SK-N-SH treated with all-trans-retinoic acid at 6 μM for 48 hours (cell line): Measurements from ENCODE around the gene KPNA6.

Source experiments
- ATAC-seq: fragments of 200-7000 bp; cut with Tn5 transposase; 3 replicates; pipeline ENCODE4 v1.9.1; 2020; ENCODE audit warnings: mild to moderate bottlenecking, moderate library complexity
- ARNTL ChIP-seq: fragments of 450-650 bp; formaldehyde crosslinking; IDR thresholded peaks from 2 replicates; pipeline ENCODE4 v1.5.0; 2020; ENCODE audit warnings: low read depth, mild to moderate bottlenecking, moderate library complexity, borderline replicate concordance
- BACH2 ChIP-seq: fragments of 250-450 bp; sonication (Bioruptor Pico); IDR thresholded peaks from 2 replicates; pipeline ENCODE4 v1.9.0; 2021; ENCODE audit warnings: mild to moderate bottlenecking, borderline replicate concordance
- CREB5 ChIP-seq: fragments of 250-450 bp; sonication (Bioruptor Pico); IDR thresholded peaks from 2 replicates; pipeline ENCODE4 v1.5.1; 2020; ENCODE audit warnings: low read depth, mild to moderate bottlenecking, moderate library complexity
- CSDC2 ChIP-seq: fragments of 250-450 bp; sonication (Bioruptor Pico); IDR thresholded peaks from 2 replicates; pipeline ENCODE4 v1.5.0; 2020; ENCODE audit warnings: mild to moderate bottlenecking, moderate library complexity
- CSRNP3 ChIP-seq: fragments of 250-450 bp; sonication (Bioruptor Pico); IDR thresholded peaks from 2 replicates; pipeline ENCODE4 v1.5.1; 2021; ENCODE audit warnings: mild to moderate bottlenecking, moderate library complexity
- ISL1 ChIP-seq: fragments of 250-450 bp; sonication (Bioruptor Pico); IDR thresholded peaks from 2 replicates; pipeline ENCODE4 v2.1.2; 2022; ENCODE audit warnings: mild to moderate bottlenecking, moderate library complexity
- OSR1 ChIP-seq: fragments of 250-450 bp; sonication (Bioruptor Pico); IDR thresholded peaks from 2 replicates; pipeline ENCODE4 v1.8.0; 2022; ENCODE audit warnings: moderate library complexity, mild to moderate bottlenecking, inconsistent platforms
- PATZ1 ChIP-seq: fragments of 250-450 bp; sonication (Bioruptor Pico); IDR thresholded peaks from 2 replicates; pipeline ENCODE4 v1.8.0; 2020; ENCODE audit warnings: mild to moderate bottlenecking, moderate library complexity, borderline replicate concordance
- PPARA ChIP-seq: fragments of 250-450 bp; sonication (Bioruptor Pico); IDR thresholded peaks from 2 replicates; pipeline ENCODE4 v1.5.0; 2020; ENCODE audit warnings: mild to moderate bottlenecking, borderline replicate concordance
- RARB ChIP-seq: fragments of 250-450 bp; sonication (Bioruptor Pico); IDR thresholded peaks from 2 replicates; pipeline ENCODE4 v1.8.0; 2021; ENCODE audit warnings: mild to moderate bottlenecking, moderate library complexity
- SNAI2 ChIP-seq: fragments of 250-450 bp; sonication (Bioruptor Pico); IDR thresholded peaks from 2 replicates; pipeline ENCODE4 v1.5.0; 2020; ENCODE audit warnings: mild to moderate bottlenecking, moderate library complexity
- TCF4 ChIP-seq: fragments of 250-450 bp; sonication (Bioruptor Pico); IDR thresholded peaks from 2 replicates; pipeline ENCODE4 v1.8.0; 2021; ENCODE audit warnings: mild to moderate bottlenecking, moderate library complexity, borderline replicate concordance
- TOX ChIP-seq: fragments of 250-450 bp; sonication (Bioruptor Pico); IDR thresholded peaks from 2 replicates; pipeline ENCODE4 v1.8.0; 2021; ENCODE audit warnings: mild to moderate bottlenecking, moderate library complexity, borderline replicate concordance
- TSHZ2 ChIP-seq: fragments of 250-450 bp; sonication (Bioruptor Pico); IDR thresholded peaks from 2 replicates; pipeline ENCODE4 v1.5.0; 2020; ENCODE audit warnings: mild to moderate bottlenecking, moderate library complexity
- ZC3H10 ChIP-seq: fragments of 250-450 bp; sonication (Bioruptor Pico); IDR thresholded peaks from 2 replicates; pipeline ENCODE4 v1.5.1; 2021; ENCODE audit warnings: mild to moderate bottlenecking, moderate library complexity
- ZFP3 ChIP-seq: fragments of 250-450 bp; sonication (Bioruptor Pico); IDR thresholded peaks from 2 replicates; pipeline ENCODE4 v1.5.0; 2020; ENCODE audit warnings: mild to moderate bottlenecking, moderate library complexity
- ZFP30 ChIP-seq: fragments of 450-650 bp; formaldehyde crosslinking; IDR thresholded peaks from 2 replicates; pipeline ENCODE4 v1.5.0; 2022; ENCODE audit warnings: mild to moderate bottlenecking, moderate library complexity
- ZNF565 ChIP-seq: fragments of 450-650 bp; formaldehyde crosslinking; conservative IDR thresholded peaks from 2 replicates; pipeline ENCODE4 v1.5.0; 2020; ENCODE audit warnings: low read depth, mild to moderate bottlenecking, moderate library complexity
- ZNF70 ChIP-seq: fragments of 450-650 bp; formaldehyde crosslinking; IDR thresholded peaks from 2 replicates; pipeline ENCODE4 v1.5.0; 2020; ENCODE audit warnings: mild to moderate bottlenecking, moderate library complexity
- TF ChIP-seq, protein P1 (sequence below): fragments of 250-450 bp; sonication (Bioruptor Pico); IDR thresholded peaks from 2 replicates; pipeline ENCODE4 v1.8.0; 2021; ENCODE audit warnings: low read depth, mild to moderate bottlenecking, moderate library complexity, borderline replicate concordance

The KPNA6 gene

DNA sequence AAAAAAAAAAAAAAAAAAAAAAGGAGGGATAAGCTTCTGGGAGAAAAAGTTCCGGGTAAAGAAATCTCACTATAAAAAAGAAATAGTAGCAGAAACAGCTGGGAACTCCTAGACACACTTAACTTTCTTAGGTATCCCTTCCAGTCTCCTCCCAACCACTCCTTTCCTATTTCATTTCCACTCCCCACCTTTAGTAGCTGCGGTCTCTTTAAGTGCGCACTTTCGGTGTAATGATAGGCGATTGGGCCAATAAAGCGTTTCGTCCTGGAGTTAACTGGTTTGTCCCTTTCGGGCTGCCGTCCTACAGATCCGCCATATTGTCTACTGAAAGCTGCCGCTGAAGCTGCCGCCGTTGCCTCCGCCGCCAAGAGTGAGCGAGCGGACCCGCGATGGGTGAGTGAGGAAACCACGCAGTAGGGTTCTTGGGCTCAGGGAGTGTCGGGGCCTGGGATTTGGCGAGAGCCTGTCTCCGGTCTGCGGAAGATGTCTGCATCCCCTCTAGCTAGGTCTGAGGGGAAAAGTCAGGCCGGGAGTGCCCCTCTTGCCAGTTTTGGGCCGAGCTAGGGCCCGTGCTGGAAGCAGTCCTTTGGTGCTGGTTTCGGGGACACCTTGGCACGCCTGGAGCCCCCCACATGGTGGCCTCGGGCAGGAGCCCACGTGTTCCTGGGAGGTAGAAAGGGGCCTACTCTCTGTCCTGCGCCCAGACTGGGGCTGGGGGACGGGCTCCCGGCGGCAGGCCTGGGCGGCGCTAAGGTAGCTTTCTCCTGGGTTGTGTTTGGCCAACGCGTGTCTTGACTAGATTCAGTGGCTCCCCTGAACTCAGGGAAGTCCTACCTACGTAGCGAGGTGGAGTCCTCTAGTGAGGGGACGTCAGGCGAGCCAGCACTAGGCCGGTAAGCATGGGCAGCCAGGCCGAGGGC lies at the start of gene KPNA6:
Gene KPNA6 (plus strand): TSS at position 315 of the 920 bp plus-strand sequence. CDS start 75 bp downstream, at position 390.
- ATAC-seq = peak; percentile 85
- TF ChIP-seq, protein P1, sequence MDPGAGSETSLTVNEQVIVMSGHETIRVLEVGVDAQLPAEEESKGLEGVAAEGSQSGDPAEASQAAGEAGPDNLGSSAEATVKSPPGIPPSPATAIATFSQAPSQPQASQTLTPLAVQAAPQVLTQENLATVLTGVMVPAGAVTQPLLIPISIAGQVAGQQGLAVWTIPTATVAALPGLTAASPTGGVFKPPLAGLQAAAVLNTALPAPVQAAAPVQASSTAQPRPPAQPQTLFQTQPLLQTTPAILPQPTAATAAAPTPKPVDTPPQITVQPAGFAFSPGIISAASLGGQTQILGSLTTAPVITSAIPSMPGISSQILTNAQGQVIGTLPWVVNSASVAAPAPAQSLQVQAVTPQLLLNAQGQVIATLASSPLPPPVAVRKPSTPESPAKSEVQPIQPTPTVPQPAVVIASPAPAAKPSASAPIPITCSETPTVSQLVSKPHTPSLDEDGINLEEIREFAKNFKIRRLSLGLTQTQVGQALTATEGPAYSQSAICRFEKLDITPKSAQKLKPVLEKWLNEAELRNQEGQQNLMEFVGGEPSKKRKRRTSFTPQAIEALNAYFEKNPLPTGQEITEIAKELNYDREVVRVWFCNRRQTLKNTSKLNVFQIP (CRISPR knock-in tag) = no peak
- TF ChIP-seq ZC3H10 (CRISPR knock-in tag) (no peak), ARNTL (no peak), CSDC2 (CRISPR knock-in tag) (no peak), PPARA (CRISPR knock-in tag) (no peak), PATZ1 (CRISPR knock-in tag) (no peak), ZNF565 (CRISPR knock-in tag) (no peak), ZFP30 (CRISPR knock-in tag) (no peak), ZNF70 (no peak), TSHZ2 (CRISPR knock-in tag) (no peak), CSRNP3 (no peak), OSR1 (CRISPR knock-in tag) (no peak), TOX (CRISPR knock-in tag) (no peak)

DNA sequence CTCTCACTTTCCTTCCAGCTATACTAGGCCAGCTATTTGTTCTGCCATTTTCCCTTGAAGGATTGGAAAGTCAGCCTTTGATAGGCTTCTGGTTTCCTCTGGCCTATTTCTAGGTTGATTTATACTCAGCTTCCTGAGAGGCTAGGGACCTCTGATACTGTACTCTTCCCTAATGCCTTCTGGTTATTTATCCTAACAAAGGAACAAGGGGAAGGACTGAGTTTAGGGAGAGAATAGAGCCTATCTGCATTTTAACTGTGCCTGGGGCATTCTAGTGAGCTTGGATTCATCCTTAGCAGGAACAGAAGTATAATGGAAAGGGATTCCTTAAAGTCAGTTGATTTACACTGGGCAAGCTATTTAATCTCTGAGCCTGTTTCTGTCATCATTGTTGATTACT lies 46.9 kb upstream of the KPNA6 start:
- no peak for ATAC-seq
- TF ChIP-seq SNAI2 = no peak
- no peak for TF ChIP-seq BACH2 (CRISPR knock-in tag)
- no peak for TF ChIP-seq ZFP3 (CRISPR knock-in tag)
- no peak for TF ChIP-seq PPARA (CRISPR knock-in tag)
- TF ChIP-seq PATZ1 (CRISPR knock-in tag) = no peak
- TF ChIP-seq TSHZ2 (CRISPR knock-in tag) = no peak
- no peak for TF ChIP-seq OSR1 (CRISPR knock-in tag)
- no peak for TF ChIP-seq ZC3H10 (CRISPR knock-in tag)
- TF ChIP-seq ISL1 (CRISPR knock-in tag) = no peak
- no peak for TF ChIP-seq TCF4 (CRISPR knock-in tag)
- TF ChIP-seq CREB5 (CRISPR knock-in tag) = no peak
- TF ChIP-seq, protein P1 (CRISPR knock-in tag) = no peak
- no peak for TF ChIP-seq CSRNP3
- TF ChIP-seq RARB (CRISPR knock-in tag) = no peak
